GM23248 (cell line): Measurements from ENCODE around the gene CCNJL.

ENCODE experiments used
- EZH2 ChIP-seq: fragments of 200-600 bp; sonication (generic); IDR thresholded peaks from 2 replicates; pipeline ENCODE4 v1.6.1; 2018; ENCODE audit warnings: antibody characterized with exemption, mild to moderate bottlenecking; ENCODE audit not compliant: insufficient read depth, poor library complexity, severe bottlenecking
- EZH2phosphoT487 ChIP-seq: fragments of 200-600 bp; sonication (generic); IDR thresholded peaks from 2 replicates; pipeline ENCODE4 v1.6.1; 2018; ENCODE audit warnings: antibody characterized with exemption, moderate library complexity, mild to moderate bottlenecking, low read depth; ENCODE audit not compliant: insufficient read depth

DNA sequence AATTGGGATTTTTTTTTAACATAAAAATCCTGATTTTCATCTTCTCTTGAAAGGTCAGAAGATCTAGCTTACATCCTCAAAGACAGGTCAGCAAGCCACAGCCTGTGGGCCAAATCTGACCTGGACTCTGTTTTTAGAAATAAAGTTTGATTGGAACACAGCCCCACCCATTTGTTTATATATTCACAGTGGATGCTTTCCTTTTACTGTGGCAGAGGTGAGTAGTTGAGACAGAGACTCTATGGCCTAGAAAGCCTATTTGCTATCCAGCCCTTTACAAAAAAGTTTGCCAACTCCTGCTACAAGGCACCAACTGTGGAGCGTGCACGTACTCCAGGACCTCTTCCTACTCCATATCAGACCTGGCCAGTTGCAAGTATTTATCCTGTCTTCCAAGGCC, 13.4 kb upstream of the CCNJL start:
- TF ChIP-seq EZH2phosphoT487 (no peak), EZH2 (no peak)
